ENCODE results near the gene CEP44. TPM values are rescaled to one million over a fixed set of nuclear protein-coding genes. Genes with fewer than 3 reads are reported as not detected.
A peak's percentile ranks its signal among the peaks of the same experiment; 100 is the strongest.
"Not testable (repeated sequence)": the region's sequence is repeated elsewhere in the genome, so short reads cannot be mapped to it uniquely, and the experiment has no call there.

CEP44 gene
- total RNA-seq, 1 donor from 2014 or later = 19.6 TPM

- peak; percentile 79 for DNase-seq (ENCODE audit: low spot score)
- Mint-ChIP-seq H3K27me3 (ENCODE audit: low read depth) (no peaks in the 10 kb centered on the region), H3K4me1 (ENCODE audit: low read depth) (peaks cover 52% of the 10 kb centered on the region), H3K36me3 (ENCODE audit: low read depth) (peaks cover 20% of the 10 kb centered on the region), H3K4me3 (ENCODE audit: low read depth) (peak overlapping the region; percentile 98), H3K27ac (peak overlapping the region; percentile 99), H3K9me3 (peaks cover 8% of the 10 kb centered on the region)
- intact Hi-C loops (cut with micrococcal nuclease) = loop anchor here (1.0 to 10.0 kb wide), 4 partner anchors 36 to 948 kb away; partner anchors contain the start of genes HMGB2 and SAP30
Measured at GRCh38 chr4:174282836-174283506, 740 bp upstream of the CEP44 start.

- Mint-ChIP-seq H3K4me3 (ENCODE audit: low read depth) (peak overlapping the region; percentile 98), H3K9me3 (peaks cover 3% of the 10 kb centered on the region), H3K27me3 (ENCODE audit: low read depth) (no peaks in the 10 kb centered on the region), H3K27ac (peak overlapping the region; percentile 99), H3K4me1 (ENCODE audit: low read depth) (peaks cover 51% of the 10 kb centered on the region), H3K36me3 (ENCODE audit: low read depth) (peaks cover 15% of the 10 kb centered on the region)
- intact Hi-C loops (cut with micrococcal nuclease) = loop anchor here (10.0 kb wide), 1 partner anchor 950 kb away; the partner anchor contains the start of gene HMGB2
- DNase-seq (ENCODE audit: low spot score) = no peak
Measured at GRCh38 chr4:174284487-174284886, 776 bp downstream of the CEP44 start.

- Mint-ChIP-seq H3K36me3 (ENCODE audit: low read depth) (peaks cover 21% of the 10 kb centered on the region), H3K27ac (no peak overlapping the region), H3K27me3 (ENCODE audit: low read depth) (no peaks in the 10 kb centered on the region), H3K4me3 (ENCODE audit: low read depth) (no peak overlapping the region), H3K9me3 (peaks cover 16% of the 10 kb centered on the region), H3K4me1 (ENCODE audit: low read depth) (peaks cover 45% of the 10 kb centered on the region)
- intact Hi-C loops (cut with micrococcal nuclease) = loop anchor here (10.0 kb wide), 1 partner anchor 952 kb away; the partner anchor contains the start of gene HMGB2
- DNase-seq (ENCODE audit: low spot score) = no peak
Measured at GRCh38 chr4:174286870-174287269, 3.2 kb downstream of the CEP44 start.

GRCh38 chr4:174292473-174292872, 8.8 kb downstream of the CEP44 start:
- no peak for DNase-seq (ENCODE audit: low spot score)
- H3K27ac Mint-ChIP-seq = no peak overlapping the region
- H3K4me3 Mint-ChIP-seq (ENCODE audit: low read depth) = no peak overlapping the region
- H3K9me3 Mint-ChIP-seq = peaks cover 42% of the 10 kb centered on the region
- H3K4me1 Mint-ChIP-seq (ENCODE audit: low read depth) = peaks cover 17% of the 10 kb centered on the region
- H3K36me3 Mint-ChIP-seq (ENCODE audit: low read depth) = peaks cover 47% of the 10 kb centered on the region
- no peaks in the 10 kb centered on the region for H3K27me3 Mint-ChIP-seq (ENCODE audit: low read depth)
- intact Hi-C loops (cut with micrococcal nuclease) = no loop called here

GRCh38 chr4:174294641-174295040, 10.9 kb downstream of the CEP44 start:
- H3K4me3 Mint-ChIP-seq (ENCODE audit: low read depth); DNase-seq (ENCODE audit: low spot score); H3K27me3 Mint-ChIP-seq (ENCODE audit: low read depth); intact Hi-C loops (cut with micrococcal nuclease); H3K27ac Mint-ChIP-seq: not testable (repeated sequence)
- H3K36me3 Mint-ChIP-seq (ENCODE audit: low read depth) = peaks cover 51% of the 10 kb centered on the region
- peaks cover 42% of the 10 kb centered on the region for H3K9me3 Mint-ChIP-seq
- peaks cover 10% of the 10 kb centered on the region for H3K4me1 Mint-ChIP-seq (ENCODE audit: low read depth)

GRCh38 chr4:174295142-174295541, 11.4 kb downstream of the CEP44 start:
- Mint-ChIP-seq H3K36me3 (ENCODE audit: low read depth) (peaks cover 55% of the 10 kb centered on the region), H3K4me1 (ENCODE audit: low read depth) (peaks cover 12% of the 10 kb centered on the region), H3K9me3 (peaks cover 40% of the 10 kb centered on the region)
- DNase-seq (ENCODE audit: low spot score); intact Hi-C loops (cut with micrococcal nuclease); H3K27ac Mint-ChIP-seq; H3K27me3 Mint-ChIP-seq (ENCODE audit: low read depth); H3K4me3 Mint-ChIP-seq (ENCODE audit: low read depth): not testable (repeated sequence)

- Mint-ChIP-seq H3K27ac (no peak overlapping the region), H3K36me3 (ENCODE audit: low read depth) (peaks cover 30% of the 10 kb centered on the region), H3K4me3 (ENCODE audit: low read depth) (no peak overlapping the region), H3K27me3 (ENCODE audit: low read depth) (no peaks in the 10 kb centered on the region), H3K4me1 (ENCODE audit: low read depth) (peaks cover 2% of the 10 kb centered on the region), H3K9me3 (no peaks in the 10 kb centered on the region)
- DNase-seq (ENCODE audit: low spot score) = no peak
- intact Hi-C loops (cut with micrococcal nuclease) = no loop called here
Measured at GRCh38 chr4:174303687-174304086, 20.0 kb downstream of the CEP44 start.

- intact Hi-C loops (cut with micrococcal nuclease) = no loop called here
Measured at GRCh38 chr4:174304664-174305063, 21.0 kb downstream of the CEP44 start.

GRCh38 chr4:174305961-174306360, 22.2 kb downstream of the CEP44 start:
- no peaks in the 10 kb centered on the region for H3K9me3 Mint-ChIP-seq
- no peak overlapping the region for H3K27ac Mint-ChIP-seq
- no peaks in the 10 kb centered on the region for H3K27me3 Mint-ChIP-seq (ENCODE audit: low read depth)
- H3K4me1 Mint-ChIP-seq (ENCODE audit: low read depth) = no peaks in the 10 kb centered on the region
- DNase-seq (ENCODE audit: low spot score) = no peak
- H3K4me3 Mint-ChIP-seq (ENCODE audit: low read depth) = no peak overlapping the region
- intact Hi-C loops (cut with micrococcal nuclease) = no loop called here
- peaks cover 17% of the 10 kb centered on the region for H3K36me3 Mint-ChIP-seq (ENCODE audit: low read depth)

More at GRCh38 chr4:174304664-174305063, 21.0 kb downstream of the CEP44 start:
- no peak overlapping the region for H3K27ac Mint-ChIP-seq
- no peaks in the 10 kb centered on the region for H3K9me3 Mint-ChIP-seq
- H3K4me1 Mint-ChIP-seq (ENCODE audit: low read depth) = peaks cover 2% of the 10 kb centered on the region
- DNase-seq (ENCODE audit: low spot score) = no peak
- H3K27me3 Mint-ChIP-seq (ENCODE audit: low read depth) = no peaks in the 10 kb centered on the region
- peaks cover 26% of the 10 kb centered on the region for H3K36me3 Mint-ChIP-seq (ENCODE audit: low read depth)
- no peak overlapping the region for H3K4me3 Mint-ChIP-seq (ENCODE audit: low read depth)

GRCh38 chr4:174307694-174308093, 24.0 kb downstream of the CEP44 start:
- Mint-ChIP-seq H3K27ac (no peak overlapping the region), H3K27me3 (ENCODE audit: low read depth) (no peaks in the 10 kb centered on the region), H3K4me3 (ENCODE audit: low read depth) (no peak overlapping the region), H3K4me1 (ENCODE audit: low read depth) (peaks cover 2% of the 10 kb centered on the region), H3K36me3 (ENCODE audit: low read depth) (peaks cover 17% of the 10 kb centered on the region), H3K9me3 (no peaks in the 10 kb centered on the region)
- DNase-seq (ENCODE audit: low spot score) = no peak
- intact Hi-C loops (cut with micrococcal nuclease) = no loop called here

- Mint-ChIP-seq H3K4me1 (ENCODE audit: low read depth) (peaks cover 3% of the 10 kb centered on the region), H3K9me3 (no peaks in the 10 kb centered on the region), H3K36me3 (ENCODE audit: low read depth) (peaks cover 17% of the 10 kb centered on the region), H3K4me3 (ENCODE audit: low read depth) (no peak overlapping the region), H3K27me3 (ENCODE audit: low read depth) (no peaks in the 10 kb centered on the region), H3K27ac (no peak overlapping the region)
- no peak for DNase-seq (ENCODE audit: low spot score)
- intact Hi-C loops (cut with micrococcal nuclease) = no loop called here
Measured at GRCh38 chr4:174312993-174313392, 29.3 kb downstream of the CEP44 start.

GRCh38 chr4:174314274-174314673, 30.6 kb downstream of the CEP44 start:
- Mint-ChIP-seq H3K27ac (no peak overlapping the region), H3K36me3 (ENCODE audit: low read depth) (peaks cover 14% of the 10 kb centered on the region), H3K9me3 (no peaks in the 10 kb centered on the region), H3K4me3 (ENCODE audit: low read depth) (no peak overlapping the region), H3K4me1 (ENCODE audit: low read depth) (peaks cover 3% of the 10 kb centered on the region), H3K27me3 (ENCODE audit: low read depth) (no peaks in the 10 kb centered on the region)
- intact Hi-C loops (cut with micrococcal nuclease) = no loop called here
- DNase-seq (ENCODE audit: low spot score) = no peak

- no peaks in the 10 kb centered on the region for H3K27me3 Mint-ChIP-seq (ENCODE audit: low read depth)
- intact Hi-C loops (cut with micrococcal nuclease) = no loop called here
- no peak overlapping the region for H3K27ac Mint-ChIP-seq
- no peak for DNase-seq (ENCODE audit: low spot score)
- peaks cover 14% of the 10 kb centered on the region for H3K36me3 Mint-ChIP-seq (ENCODE audit: low read depth)
- H3K4me3 Mint-ChIP-seq (ENCODE audit: low read depth) = no peak overlapping the region
- H3K9me3 Mint-ChIP-seq = no peaks in the 10 kb centered on the region
- H3K4me1 Mint-ChIP-seq (ENCODE audit: low read depth) = peaks cover 3% of the 10 kb centered on the region
Measured at GRCh38 chr4:174314770-174315169, 31.1 kb downstream of the CEP44 start.

Data from activated T-helper 2 cell treated with anti-CD3 and anti-CD28 coated beads, Interferon-gamma antibody, Interleukin-2, Interleukin-4, amounts not matched to agents 10 μg/mL and 5 μg/mL and 100 μg/mL, durations not matched to agents 14 hours and 24 hours and 36 hours (primary cell).